B cell (primary cell): ENCODE data around the gene MPP1. TPM values are rescaled to one million over a fixed set of nuclear protein-coding genes. Genes with fewer than 3 reads are reported as not detected.

Experiments
- ATAC-seq: fragments of 200-7000 bp; cut with Tn5 transposase; one replicate; pipeline ENCODE4 v1.10.0; 2021; ENCODE audit warnings: low read depth, mild to moderate bottlenecking, moderate number of reproducible peaks, moderate library complexity
- CTCF ChIA-PET: fragments of 350-600 bp; sonication (Branson Sonifier 250); formaldehyde crosslinking; loops from one replicate; lab custom pipeline; 2021; ENCODE audit warnings: antibody characterized with exemption, inconsistent platforms; lab: Charles Lee
- POLR2A ChIA-PET: fragments of 350-600 bp; sonication (Branson Sonifier 250); formaldehyde crosslinking; loops from one replicate; lab custom pipeline; 2021; ENCODE audit warnings: antibody characterized with exemption; lab: Charles Lee
- DNase-seq: peaks from one replicate; pipeline ENCODE4 v3.0.0; 2013
- H2AFZ ChIP-seq: 2 replicates; pipeline ENCODE4 v1.6.1; 2012; ENCODE audit warnings: mild to moderate bottlenecking, low read depth, low read length; ENCODE audit not compliant: insufficient read depth, poor library complexity, severe bottlenecking
- H3K27ac ChIP-seq, 2 donors: 1 replicate in 1 of 2; 2 replicates in 1 of 2; pipeline ENCODE4 v1.5.1; 2012 to 2013; ENCODE audit warnings: low read length in 2 of 2, mild to moderate bottlenecking in 2 of 2, moderate library complexity in 1 of 2
- H3K27me3 ChIP-seq, 4 experiments: fragments of 200-600 bp in 1 of 4; sonication (generic) in 1 of 4; replicated peaks in 1 of 4; 1 replicate in 2 of 4; 2 replicates in 2 of 4; pipeline versions ENCODE4 v1.6.1 to v1.7.0; 2013 to 2016; ENCODE audit warnings: low read length in 3 of 4, mild to moderate bottlenecking in 2 of 4, mixed read lengths in 1 of 4, moderate library complexity in 1 of 4; ENCODE audit not compliant: insufficient read depth in 4 of 4, control insufficient read depth in 3 of 4; ENCODE audit errors: control extremely low read depth in 1 of 4
- H3K36me3 ChIP-seq, 2 experiments: replicated peaks in 1 of 2; 1 replicate in 1 of 2; 2 replicates in 1 of 2; pipeline versions ENCODE4 v1.6.1 to v1.7.1; 2013; ENCODE audit warnings: low read length in 1 of 2; ENCODE audit not compliant: insufficient read depth in 2 of 2, control insufficient read depth in 1 of 2; ENCODE audit errors: control extremely low read depth in 1 of 2, extremely low read depth in 1 of 2
- H3K4me1 ChIP-seq, 2 donors: fragments of 200-600 bp in 1 of 2; sonication (generic) in 1 of 2; 1 replicate in 1 of 2; 2 replicates in 1 of 2; pipeline versions ENCODE4 v1.5.1 to v1.6.1; 2013 to 2017; ENCODE audit warnings: low read length in 2 of 2; ENCODE audit not compliant: control insufficient read depth in 2 of 2, insufficient read depth in 2 of 2
- H3K4me2 ChIP-seq: replicated peaks from 2 replicates; pipeline ENCODE3; 2012; ENCODE audit warnings: mild to moderate bottlenecking, low read depth, low read length; ENCODE audit not compliant: poor library complexity, severe bottlenecking
- H3K4me3 ChIP-seq, 5 experiments: fragments of 200-600 bp in 1 of 5; sonication (generic) in 1 of 5; 1 replicate in 3 of 5; 2 replicates in 2 of 5; pipeline versions ENCODE4 v1.5.1 to v1.7.0; 2011 to 2016; ENCODE audit warnings: low read length in 4 of 5, mild to moderate bottlenecking in 4 of 5, low read depth in 2 of 5, control low read depth in 1 of 5, moderate library complexity in 1 of 5; ENCODE audit not compliant: insufficient read depth in 1 of 5; ENCODE audit errors: control extremely low read depth in 1 of 5, extremely low read depth in 1 of 5
- H3K79me2 ChIP-seq: fragments of 200-600 bp; sonication (generic); one replicate; pipeline ENCODE4 v1.6.0; 2016; ENCODE audit warnings: low read length; ENCODE audit not compliant: control insufficient read depth, insufficient read depth
- H3K9ac ChIP-seq: fragments of 200-600 bp; sonication (generic); 2 replicates; pipeline ENCODE4 v1.6.1; 2017; ENCODE audit warnings: mild to moderate bottlenecking, low read length, moderate library complexity
- H3K9me3 ChIP-seq, 3 donors: one replicate each; pipeline versions ENCODE4 v1.6.1 to v1.7.1; 2013; ENCODE audit warnings: low read length in 2 of 3; ENCODE audit not compliant: control insufficient read depth in 2 of 3, insufficient read depth in 1 of 3; ENCODE audit errors: control extremely low read depth in 1 of 3
- H4K20me1 ChIP-seq: 2 replicates; pipeline ENCODE4 v1.6.0; 2012; ENCODE audit warnings: mild to moderate bottlenecking, low read length; ENCODE audit not compliant: insufficient read depth, control insufficient read depth, poor library complexity, severe bottlenecking
- H3K27ac Mint-ChIP-seq: one replicate; pipeline ENCODE4 v1.8.0; 2021; ENCODE audit warnings: mixed read lengths
- H3K27me3 Mint-ChIP-seq: one replicate; pipeline ENCODE4 v1.8.0; 2021; ENCODE audit warnings: mixed read lengths
- H3K4me1 Mint-ChIP-seq: one replicate; pipeline ENCODE4 v1.8.0; 2021; ENCODE audit warnings: mixed read lengths
- H3K4me3 Mint-ChIP-seq: one replicate; pipeline ENCODE4 v1.8.0; 2021; ENCODE audit warnings: mixed read lengths
- H3K9me3 Mint-ChIP-seq: one replicate; pipeline ENCODE4 v1.8.0; 2022; ENCODE audit warnings: mixed read lengths; ENCODE audit not compliant: insufficient read depth
- CTCF ChIP-seq: fragments of 200-600 bp; IDR thresholded peaks from one replicate; pipeline ENCODE4 v1.8.0; 2022; ENCODE audit warnings: antibody characterized with exemption, mild to moderate bottlenecking
- EZH2 ChIP-seq: IDR thresholded peaks from 2 replicates; pipeline ENCODE4 v1.6.1; 2012; ENCODE audit warnings: borderline replicate concordance, low read depth, mild to moderate bottlenecking, moderate library complexity, low read length; ENCODE audit not compliant: insufficient read depth, poor library complexity, severe bottlenecking
- WGBS: methylation state at CpG from one replicate; pipeline ENCODE4 v1.1.5; 2013; ENCODE audit warnings: missing lambda C conversion rate; ENCODE audit not compliant: insufficient coverage; 5-methylcytosine and 5-hydroxymethylcytosine counted together
- intact Hi-C: fragments of 100-400 bp; cut with micrococcal nuclease; formaldehyde crosslinking; loops from one replicate; pipeline ENCODE4 v1.10.0; 2022
- polyA plus RNA-seq: library from polyadenylated mRNA; depleted of rRNA; stranded (reverse); fragments of >200 nt; gene quantifications from 2 replicates; pipeline ENCODE4 v1.2.3, GENCODE V29; 2012
- total RNA-seq, 2 donors: library from RNA; stranded (reverse); fragments of 120-200 nt in 1 of 2; gene quantifications; 1 replicate in 1 of 2; 2 replicates in 1 of 2; pipeline versions ENCODE4 v1.2.3 to v1.2.4, GENCODE V29; 2013 to 2022

MPP1 gene
- total and polyA plus RNA-seq, 2 donors (not counting 1 experiment from before 2014, with no cell fraction given): 5.0 to 7.7 TPM

GRCh38 chrX:154785716-154786115, 19.6 kb downstream of the MPP1 start:
- no peak overlapping the region for H3K27ac Mint-ChIP-seq
- peaks cover 0 to 5% of the 10 kb centered on the region in 2 donors for H3K4me1 ChIP-seq
- H2AFZ ChIP-seq: no peak overlapping the region
- no peaks in the 10 kb centered on the region for H3K27me3 Mint-ChIP-seq
- H3K27ac ChIP-seq: no peak overlapping the region
- no peaks in the 10 kb centered on the region for H3K9me3 ChIP-seq
- no peaks in the 10 kb centered on the region for H3K36me3 ChIP-seq
- no peaks in the 10 kb centered on the region for H3K79me2 ChIP-seq
- ChIA-PET POLR2A (no interaction called here), CTCF (no interaction called here)
- DNase-seq: no peak
- no peak overlapping the region for H3K4me3 ChIP-seq
- H4K20me1 ChIP-seq: no peaks in the 10 kb centered on the region
- H3K4me2 ChIP-seq: no peak overlapping the region
- H3K4me3 Mint-ChIP-seq: no peak overlapping the region
- intact Hi-C loops: no loop called here
- H3K9me3 Mint-ChIP-seq: no peaks in the 10 kb centered on the region
- peaks cover 13% of the 10 kb centered on the region for H3K4me1 Mint-ChIP-seq
- no peak for ATAC-seq
- no CpG with 5 or more reads among the region's 6 CpGs for WGBS
- no peaks in the 10 kb centered on the region for H3K27me3 ChIP-seq
- no peak overlapping the region for H3K9ac ChIP-seq
- TF ChIP-seq EZH2 (no peak), CTCF (no peak)

GRCh38 chrX:154784149-154784995, 20.9 kb downstream of the MPP1 start:
- Mint-ChIP-seq H3K27ac (peak overlapping the region; percentile 3), H3K4me3 (peak overlapping the region; percentile 79), H3K27me3 (no peaks in the 10 kb centered on the region), H3K4me1 (peaks cover 13% of the 10 kb centered on the region), H3K9me3 (no peaks in the 10 kb centered on the region)
- Histone ChIP-seq H2AFZ (peak overlapping the region; percentile 48), H3K4me3 (peak overlapping the region in 2 of 5 experiments; percentile 12 to 19), H3K36me3 (no peaks in the 10 kb centered on the region), H3K79me2 (no peaks in the 10 kb centered on the region), H4K20me1 (no peaks in the 10 kb centered on the region), H3K4me1 (peaks cover 0 to 5% of the 10 kb centered on the region in 2 donors), H3K27me3 (no peaks in the 10 kb centered on the region), H3K9me3 (no peaks in the 10 kb centered on the region), H3K4me2 (peak overlapping the region; percentile 41), H3K27ac (no peak overlapping the region), H3K9ac (peak overlapping the region; percentile 7)
- WGBS: no CpG with 5 or more reads among the region's 13 CpGs
- intact Hi-C loops: no loop called here
- DNase-seq (no peak), ATAC-seq (no peak)
- TF ChIP-seq CTCF: no peak
- no peak for TF ChIP-seq EZH2
- ChIA-PET CTCF (interaction anchor here (0.6 kb wide), 1 partner anchor 234 kb away, joined by 5 read pairs; no protein-coding TSS in a partner anchor), POLR2A (no interaction called here)
